Loucy (cell line): ENCODE results near the gene TESK1.

Experiments used
- EZH2phosphoT487 ChIP-seq: fragments of 200-600 bp; IDR thresholded peaks from 2 replicates; pipeline ENCODE4 v1.6.1; 2018; ENCODE audit warnings: antibody characterized with exemption, mild to moderate bottlenecking, moderate library complexity, borderline replicate concordance
- TF ChIP-seq, protein P1 (sequence below): fragments of 200-600 bp; sonication (generic); conservative IDR thresholded peaks from 2 replicates; pipeline ENCODE4 v1.5.1; 2014; ENCODE audit warnings: mild to moderate bottlenecking, antibody characterized with exemption, low read length

DNA sequence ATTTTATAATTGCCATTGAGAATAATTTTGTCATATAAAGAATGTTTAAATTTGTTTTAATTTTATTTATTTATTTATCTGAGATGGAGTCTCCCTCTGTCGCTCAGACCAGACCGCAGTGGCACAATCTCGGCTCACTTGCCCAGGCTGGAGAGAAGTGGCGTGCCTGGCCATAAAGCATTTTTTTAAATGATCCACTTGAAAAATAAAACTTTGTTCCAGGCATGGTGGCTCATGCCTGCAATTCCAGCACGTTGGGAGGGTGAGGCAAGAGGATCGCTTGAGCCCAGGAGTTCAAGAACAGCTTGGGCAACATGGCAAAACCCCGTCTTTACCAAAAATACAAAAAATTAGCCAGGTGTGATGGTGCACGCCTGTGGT, 47.8 kb downstream of the TESK1 start:
- TF ChIP-seq, protein P1, sequence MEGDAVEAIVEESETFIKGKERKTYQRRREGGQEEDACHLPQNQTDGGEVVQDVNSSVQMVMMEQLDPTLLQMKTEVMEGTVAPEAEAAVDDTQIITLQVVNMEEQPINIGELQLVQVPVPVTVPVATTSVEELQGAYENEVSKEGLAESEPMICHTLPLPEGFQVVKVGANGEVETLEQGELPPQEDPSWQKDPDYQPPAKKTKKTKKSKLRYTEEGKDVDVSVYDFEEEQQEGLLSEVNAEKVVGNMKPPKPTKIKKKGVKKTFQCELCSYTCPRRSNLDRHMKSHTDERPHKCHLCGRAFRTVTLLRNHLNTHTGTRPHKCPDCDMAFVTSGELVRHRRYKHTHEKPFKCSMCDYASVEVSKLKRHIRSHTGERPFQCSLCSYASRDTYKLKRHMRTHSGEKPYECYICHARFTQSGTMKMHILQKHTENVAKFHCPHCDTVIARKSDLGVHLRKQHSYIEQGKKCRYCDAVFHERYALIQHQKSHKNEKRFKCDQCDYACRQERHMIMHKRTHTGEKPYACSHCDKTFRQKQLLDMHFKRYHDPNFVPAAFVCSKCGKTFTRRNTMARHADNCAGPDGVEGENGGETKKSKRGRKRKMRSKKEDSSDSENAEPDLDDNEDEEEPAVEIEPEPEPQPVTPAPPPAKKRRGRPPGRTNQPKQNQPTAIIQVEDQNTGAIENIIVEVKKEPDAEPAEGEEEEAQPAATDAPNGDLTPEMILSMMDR: no peak
- no peak for TF ChIP-seq EZH2phosphoT487
